Stimulated activated CD8-positive, alpha-beta memory T cell treated with anti-CD3 and anti-CD28 coated beads, Interleukin-2, amount 100 ng/mL, for 48 hours (primary cell): Measurements from ENCODE around the gene MEGF11.
A peak's percentile ranks its signal among the peaks of the same experiment; 100 is the strongest.
"Not testable (repeated sequence)": the region's sequence is repeated elsewhere in the genome, so short reads cannot be mapped to it uniquely, and the experiment has no call there.

ENCODE experiments used
- DNase-seq, 2 donors: peaks; one replicate each; pipeline ENCODE4 v3.0.0-alpha.2; 2020; ENCODE audit warnings: low read depth in 2 of 2

MEGF11 gene

DNA sequence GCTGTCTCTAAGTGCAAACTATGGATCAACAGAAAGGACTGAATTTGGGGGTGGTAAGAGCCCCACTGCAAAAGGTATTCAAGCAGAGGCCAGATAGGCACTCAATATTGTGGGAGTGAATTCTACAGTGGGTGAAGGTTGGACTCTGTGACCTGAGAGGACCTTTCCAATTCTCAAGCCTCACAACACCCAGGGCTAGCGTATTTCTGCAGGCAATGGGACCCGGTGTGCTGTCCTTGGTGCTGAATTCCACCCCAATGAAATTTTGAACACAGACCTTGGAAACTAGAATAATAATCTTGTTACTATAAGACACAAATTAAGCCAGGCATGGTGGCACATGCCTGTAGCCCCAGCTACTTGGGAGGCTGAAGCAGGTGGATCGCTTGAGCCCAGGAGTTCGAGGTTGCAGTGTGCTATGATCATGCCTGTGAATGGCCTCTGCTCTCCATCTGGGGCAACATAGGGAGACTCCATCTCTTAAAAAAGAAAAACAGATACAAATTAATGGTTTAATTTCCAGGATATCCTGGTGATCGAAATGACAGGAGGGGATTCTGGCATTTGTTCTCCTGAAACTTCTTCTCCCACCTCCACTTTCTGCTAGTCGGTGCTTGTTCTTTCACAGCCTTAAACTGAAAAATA lies 248.8 kb downstream of the MEGF11 start:
- DNase-seq, result no peak

DNA sequence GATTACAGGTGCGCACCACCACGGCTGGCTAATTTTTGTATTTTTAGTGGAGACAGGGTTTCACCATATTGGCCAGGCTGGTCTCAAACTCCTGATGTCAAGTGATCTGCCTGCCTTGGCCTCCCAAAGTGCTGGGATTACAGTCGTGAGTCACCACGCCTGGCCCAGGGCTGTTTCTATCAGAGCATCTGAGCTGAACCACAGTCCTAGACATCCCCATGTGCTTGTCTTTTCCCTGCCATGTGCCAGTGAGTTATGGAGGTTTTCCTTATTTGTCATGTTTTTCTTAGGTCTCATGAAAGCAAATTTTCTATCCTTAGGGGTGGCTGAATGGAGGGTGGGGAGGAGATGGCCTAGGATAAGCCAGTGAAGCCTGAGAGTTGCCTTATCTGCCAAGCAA lies 250.4 kb downstream of the MEGF11 start:
- not testable (repeated sequence) for DNase-seq

DNA sequence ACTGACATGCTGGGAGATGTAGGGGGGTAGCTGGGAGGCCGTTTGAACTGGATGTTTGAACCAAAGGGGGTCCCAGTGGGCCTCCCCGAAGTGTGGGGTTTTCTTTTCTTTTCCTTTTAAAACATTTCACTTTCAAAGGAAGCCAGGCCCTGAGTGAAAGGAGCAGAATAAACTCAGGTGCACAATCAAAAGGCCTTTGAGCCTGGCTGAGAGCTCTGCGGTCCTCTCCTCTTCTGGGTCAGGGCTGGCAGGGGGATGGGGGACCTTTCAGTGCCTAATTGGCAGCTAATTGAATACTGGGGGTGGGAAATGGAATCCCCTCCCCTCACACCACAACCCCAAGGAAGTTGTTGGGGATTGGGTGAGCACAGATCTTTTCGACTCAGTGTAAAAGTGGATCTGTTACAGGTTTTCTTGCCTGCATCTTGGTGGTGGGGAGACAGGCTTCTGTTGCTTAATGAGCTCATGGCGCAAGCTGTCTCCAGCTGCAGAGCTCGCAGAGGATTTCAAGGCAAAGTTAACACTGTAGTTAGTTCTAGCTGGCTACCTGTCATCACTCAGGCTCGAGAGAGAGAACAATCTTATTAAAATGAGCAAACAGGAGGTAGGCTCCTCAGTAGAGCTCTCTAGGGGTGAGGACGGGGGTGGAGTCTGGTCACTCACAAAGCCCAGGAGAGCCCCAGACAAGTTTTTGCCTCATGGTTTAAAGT lies 251.7 kb downstream of the MEGF11 start:
- DNase-seq, result no peak

DNA sequence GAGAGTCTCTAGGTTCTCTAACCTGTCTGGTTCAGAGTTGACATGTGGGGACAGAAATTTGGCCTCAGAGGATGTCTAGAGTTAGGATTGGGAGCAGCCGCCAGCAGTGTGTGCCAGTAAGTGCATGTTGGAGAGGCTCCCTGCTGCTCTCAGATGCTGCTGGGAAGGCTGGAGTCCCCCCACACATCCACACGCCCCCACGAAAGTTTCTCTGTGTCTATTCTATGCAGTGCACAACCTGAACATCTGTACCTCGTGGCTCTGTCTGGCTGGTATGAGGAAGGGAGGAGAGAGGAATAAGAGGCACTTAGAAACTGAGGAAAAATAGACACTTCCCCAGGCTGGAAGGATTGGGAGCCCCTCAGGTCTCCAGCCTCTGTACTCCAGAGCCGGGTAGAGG lies 252.5 kb downstream of the MEGF11 start:
- no peak for DNase-seq

DNA sequence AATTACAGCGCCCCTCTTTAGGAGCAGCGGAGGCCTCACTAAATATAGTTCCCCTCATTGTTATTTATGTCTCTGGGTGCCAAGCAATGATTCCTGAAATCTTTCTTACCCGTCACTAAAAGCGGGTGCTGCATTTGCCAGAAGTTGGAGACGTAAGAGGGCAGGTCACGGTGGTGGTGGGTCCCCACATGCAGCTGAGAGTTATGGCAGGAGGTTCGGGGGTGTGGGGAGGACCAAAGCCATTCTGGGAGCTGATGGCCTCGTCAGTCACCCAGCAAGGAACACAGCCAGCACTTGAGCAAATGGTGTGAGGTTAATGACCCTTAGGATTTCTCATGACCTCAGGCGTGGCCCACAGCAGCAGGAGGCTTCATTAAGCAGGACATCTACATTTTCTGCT lies 255.1 kb downstream of the MEGF11 start:
- no peak for DNase-seq

DNA sequence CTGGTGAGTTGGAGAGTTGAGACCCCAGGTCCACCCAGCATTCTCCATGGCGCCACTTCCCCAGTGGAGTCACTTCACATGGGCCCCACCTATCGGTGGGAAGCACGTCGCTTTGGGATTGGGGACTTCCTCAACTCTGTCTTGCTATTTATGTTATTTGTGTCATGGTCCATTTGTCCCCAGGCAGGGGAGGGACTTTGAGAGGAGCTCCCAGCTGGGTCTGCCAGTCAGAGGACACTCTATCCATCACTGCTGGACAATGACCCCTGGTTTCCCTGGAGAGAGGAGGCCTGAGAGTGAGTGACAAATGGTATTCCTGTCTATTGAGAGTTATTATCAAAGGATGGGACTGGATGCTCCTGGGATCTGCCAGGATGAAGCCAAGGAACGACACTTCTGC lies 256.6 kb downstream of the MEGF11 start:
- no peak for DNase-seq

DNA sequence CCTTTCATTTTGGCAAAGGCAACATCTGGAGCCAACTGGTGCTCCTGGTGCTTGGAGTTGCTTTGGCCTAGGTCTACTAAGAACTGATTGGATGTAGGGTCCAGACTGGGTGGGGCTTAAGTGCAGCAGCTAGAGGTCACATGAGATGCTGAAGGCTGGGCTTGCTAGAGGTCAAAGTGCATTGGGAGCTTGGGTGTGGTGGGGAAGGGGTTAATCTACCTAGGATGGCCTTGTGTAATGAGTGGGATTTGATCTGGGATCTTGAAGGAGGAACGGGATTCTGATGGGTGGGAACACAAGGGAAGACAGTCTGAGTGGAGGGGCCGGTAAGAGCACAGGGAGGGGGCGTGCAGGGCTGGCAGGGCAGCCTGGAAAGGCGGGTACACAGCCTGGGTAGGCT lies 258.7 kb downstream of the MEGF11 start:
- DNase-seq, result no peak

DNA sequence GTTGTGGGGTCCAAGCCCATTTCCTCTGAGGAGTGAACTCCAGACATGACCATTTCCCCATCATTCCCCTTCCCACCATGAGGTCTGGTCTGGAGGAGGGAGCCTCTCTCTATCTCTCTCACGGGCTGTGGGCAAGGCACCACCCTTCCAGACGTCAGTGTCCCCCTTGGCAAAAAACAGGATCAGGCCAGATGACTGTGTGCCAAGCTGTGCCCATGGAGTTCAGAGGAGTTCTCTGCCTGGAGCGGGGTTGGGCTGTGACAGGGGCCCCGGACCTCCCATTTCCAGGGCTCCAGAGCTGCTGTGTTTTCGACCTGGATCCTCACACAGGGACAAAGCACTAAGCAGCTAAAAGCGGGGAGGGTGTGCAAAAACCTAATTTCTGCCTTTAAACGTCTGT lies 259.8 kb downstream of the MEGF11 start:
- DNase-seq, result no peak

DNA sequence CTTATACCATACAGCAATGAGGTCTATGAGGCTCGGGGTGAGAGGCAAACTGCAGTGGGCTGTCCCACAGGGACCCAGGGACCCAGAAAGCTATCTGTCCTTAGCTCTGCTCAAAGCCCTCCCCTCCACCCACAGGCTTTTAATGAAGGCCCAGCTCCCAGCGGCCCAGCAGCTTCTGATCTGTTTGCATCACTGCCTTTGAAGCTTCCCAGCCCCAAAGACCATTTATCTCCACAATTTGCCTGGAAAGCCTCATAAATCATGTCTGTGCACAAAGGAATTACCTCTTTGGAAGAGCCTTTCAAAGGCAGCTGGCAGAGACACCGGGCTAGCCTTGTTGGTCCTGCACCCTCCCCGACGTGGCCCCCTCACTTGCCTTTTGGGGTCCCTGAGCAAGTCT lies 260.3 kb downstream of the MEGF11 start:
- DNase-seq, result no peak

DNA sequence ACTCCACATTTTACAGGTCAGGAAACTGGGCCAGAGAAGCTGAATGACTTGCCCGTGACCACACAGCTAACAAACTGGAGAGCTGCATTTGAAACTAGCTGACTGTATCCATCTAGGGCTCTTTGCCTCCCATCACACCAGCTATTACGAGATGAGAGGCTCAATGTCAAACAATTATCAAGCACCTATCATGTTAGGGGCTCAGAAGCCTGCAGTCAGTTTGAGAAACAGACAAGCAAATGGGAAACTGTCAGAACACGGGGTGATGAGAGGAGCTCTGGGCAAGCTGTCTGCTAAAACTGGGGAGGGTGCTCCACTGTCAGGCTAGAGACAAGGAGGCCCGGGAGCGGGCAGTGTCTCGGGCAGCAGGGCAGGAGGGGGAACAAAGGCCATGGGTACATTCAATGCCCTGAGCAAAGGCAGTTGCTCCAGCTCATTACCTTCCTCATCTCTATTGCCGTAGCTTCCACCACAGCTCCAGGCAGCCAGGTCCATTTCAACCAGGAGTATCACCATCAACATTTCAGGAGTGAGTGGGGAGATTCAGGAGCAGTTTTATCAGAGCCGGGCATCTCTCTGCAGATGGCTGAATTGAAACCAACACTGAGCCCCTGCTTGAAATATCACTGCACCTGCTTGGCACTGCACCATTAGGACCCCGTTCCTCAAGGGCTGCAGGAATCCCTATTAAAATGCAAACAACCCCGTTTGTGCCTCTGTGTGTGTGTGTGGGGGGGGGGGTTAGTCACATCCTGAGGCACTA lies 261.6 kb downstream of the MEGF11 start:
- DNase-seq, result no peak

DNA sequence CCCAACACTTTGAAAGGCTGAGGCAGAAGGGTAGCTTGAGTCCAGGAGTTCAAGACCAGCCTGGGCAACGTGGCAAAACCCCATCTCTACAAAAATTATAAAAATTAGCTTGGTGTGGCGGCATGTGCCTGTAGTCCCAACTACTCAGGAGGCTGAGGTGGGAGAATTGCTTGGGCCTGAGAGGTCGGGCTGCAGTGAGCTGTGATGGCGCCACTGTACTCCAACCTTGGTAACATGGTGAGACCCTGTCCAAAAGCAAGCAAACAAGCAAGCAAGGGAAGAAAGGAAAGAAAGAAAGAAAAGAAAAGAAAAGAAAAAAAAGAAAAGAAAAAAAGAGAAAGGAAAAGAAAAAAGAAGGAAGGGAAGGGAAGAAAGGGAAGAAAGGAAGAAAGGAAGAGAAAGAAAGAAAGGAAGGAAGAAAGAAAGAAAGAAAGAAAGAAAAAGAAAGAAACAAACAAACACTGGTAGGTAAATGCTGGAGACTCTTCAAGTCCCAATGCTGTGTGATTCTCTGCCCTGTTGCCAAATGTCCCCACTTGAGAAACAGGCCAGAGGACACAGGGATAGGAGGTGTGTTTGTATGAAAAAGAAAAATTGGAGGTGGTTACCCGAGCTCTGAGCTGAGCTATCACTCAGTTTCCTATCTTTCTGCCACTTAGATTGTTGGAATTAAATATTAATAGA lies 263.1 kb downstream of the MEGF11 start:
- DNase-seq, result no peak

DNA sequence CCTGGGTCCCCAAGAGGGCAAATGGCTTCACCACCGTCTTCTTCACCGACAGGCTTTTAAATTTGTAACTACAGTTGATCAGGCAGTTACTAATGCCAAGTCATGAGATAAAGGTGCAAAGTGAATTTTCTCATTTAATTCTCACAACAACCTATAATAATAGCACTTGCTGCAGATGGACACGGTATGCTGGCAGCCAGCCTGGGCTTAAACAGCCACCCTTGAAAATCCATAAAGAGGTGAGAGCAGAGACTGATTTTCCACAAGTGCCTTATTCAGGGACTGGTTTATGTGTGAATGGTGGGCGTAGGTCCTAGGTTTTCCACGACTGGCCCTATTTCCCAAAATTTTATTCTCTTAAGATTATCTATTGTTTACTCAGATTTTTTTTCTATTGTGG lies 266.4 kb downstream of the MEGF11 start:
- no peak for DNase-seq

DNA sequence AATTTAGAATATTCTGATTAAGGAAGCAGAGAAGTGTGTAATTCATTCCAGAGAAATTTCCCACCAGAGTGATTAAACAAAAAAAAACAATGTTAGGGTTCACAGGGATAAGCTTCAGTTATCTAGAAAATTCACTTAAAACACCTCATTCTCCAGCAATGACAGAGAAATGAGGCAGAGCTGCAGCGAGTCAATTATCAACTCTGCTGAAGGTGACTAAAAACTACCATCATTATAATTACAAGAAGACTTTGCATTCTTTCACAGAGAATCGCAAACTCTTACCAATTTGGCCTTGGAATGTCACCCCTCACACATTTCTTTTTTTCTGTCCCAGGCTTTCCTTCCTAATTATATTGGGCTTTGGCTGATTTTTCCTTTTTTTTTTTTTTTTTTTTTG lies 267.1 kb downstream of the MEGF11 start:
- no peak for DNase-seq

DNA sequence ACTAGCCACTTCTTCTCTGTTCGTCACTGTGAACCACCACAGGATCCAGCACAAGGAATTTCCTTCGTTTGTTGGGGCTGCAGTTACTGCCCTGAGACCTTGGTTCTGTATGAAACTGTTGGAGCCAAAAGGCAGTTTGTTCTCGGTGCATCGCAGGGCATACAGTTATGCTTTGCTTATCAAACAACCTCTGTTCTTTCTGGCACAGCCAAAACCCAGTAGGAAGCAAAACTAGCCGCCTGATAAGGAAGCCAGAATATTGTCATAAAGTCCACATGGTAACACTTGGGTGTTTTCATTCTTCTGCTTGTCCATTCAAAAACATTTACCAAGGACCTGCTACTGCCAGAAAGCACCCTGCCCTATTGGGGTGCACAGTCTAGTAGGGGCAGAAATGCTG lies 268.2 kb downstream of the MEGF11 start:
- DNase-seq, result no peak

DNA sequence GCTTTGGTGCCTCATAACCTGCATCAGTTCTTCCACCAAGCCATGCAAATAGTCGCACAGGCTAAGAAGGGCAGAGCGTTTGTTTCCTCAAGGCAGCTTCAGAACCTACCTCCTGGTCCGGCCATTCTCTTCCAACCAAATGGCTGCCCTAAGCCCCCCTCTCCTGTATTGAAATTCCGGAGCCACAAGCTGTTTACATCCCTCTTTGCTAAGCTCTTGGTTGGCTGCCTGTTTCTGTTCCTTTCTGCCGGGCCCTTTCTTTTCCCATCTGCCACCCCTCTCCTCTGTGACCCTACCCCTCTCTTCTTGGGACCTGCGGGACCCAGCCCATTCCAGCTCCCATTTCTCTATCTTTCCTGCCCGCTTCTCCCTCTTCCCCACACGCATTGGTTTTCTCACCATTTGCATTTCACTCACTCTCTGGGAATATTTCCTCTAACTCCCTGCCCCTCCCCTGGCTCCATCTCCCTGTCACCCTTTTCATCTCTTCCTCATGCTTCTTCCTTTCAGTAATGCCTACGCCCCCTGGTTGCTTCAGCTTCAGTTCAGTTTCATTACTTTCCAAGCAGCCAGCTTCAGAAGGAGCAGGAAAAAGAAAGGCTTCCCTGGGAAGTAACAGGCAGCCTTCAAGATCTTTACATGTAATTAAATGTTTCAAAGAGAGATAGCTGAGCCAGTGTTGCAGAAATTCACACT lies 270.8 kb downstream of the MEGF11 start:
- DNase-seq, result no peak

DNA sequence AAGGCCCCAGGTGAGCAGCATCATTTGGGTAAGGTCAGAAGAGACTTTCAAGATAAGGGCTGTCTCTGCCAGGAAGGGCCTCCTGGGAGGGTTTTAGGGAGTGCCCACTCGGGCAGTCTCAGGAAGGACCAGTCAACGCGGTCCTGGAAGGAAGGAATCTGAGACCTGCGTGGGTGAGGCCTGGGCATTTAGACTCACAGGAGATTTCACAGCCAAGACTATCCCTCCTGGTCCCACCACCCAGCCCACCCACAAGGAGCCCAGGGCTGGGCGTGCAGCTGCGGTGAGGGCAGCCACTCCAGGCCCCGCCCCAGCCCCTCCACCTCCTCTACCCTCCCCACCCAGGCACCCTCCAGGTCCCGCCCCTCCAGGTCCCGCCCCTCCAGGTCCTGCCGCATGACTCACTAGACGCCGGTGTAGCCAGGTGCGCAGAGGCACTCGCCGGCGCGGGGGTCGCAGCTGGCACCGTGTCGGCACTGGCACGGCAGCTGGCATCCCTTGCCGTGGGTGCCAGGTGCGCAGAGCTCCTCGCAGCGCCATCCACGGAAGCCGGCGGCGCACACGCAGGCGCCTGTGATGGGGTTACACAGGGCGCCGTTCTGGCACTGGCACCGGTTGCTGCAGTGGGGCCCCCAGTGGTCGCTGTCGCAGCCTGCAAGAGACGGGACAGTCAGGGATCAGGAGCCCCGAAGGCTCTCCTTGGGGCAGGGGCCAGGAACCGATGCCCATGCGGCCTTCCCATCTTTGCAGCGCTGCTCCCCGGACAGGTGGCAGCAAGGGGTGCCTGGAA lies 271.5 kb downstream of the MEGF11 start:
- DNase-seq, result peak; percentile 26 to 43

DNA sequence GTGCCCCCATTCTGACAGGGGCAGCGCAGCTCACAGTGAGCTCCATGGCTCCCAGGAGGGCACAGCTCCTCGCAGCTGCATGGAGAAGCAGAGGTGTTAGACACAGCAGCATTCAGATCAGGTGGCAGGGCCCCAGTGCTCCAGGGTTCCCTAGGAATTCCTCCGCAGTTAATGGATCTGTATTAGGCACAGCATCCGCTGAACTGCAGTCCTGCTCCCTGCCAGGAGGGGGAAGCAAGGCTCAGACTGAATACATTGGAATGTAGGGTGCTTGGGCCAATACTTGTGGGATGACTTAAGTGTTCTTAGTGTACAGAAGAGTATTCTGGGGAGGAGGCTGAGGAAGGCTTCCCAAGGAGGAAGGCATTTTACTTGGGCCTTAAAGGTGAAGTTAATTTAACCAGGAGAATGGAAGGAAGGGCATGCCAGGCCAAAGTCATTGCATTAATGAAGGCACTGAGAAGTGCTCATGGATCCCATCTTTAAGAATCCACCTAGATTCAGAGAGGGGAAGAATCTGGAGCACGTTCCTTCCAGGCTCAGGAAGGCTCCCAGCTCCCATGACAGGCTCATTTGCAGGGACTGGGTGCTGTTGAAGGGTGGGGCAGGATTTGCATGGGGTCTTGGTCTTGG lies 272.6 kb downstream of the MEGF11 start:
- DNase-seq, result no peak

DNA sequence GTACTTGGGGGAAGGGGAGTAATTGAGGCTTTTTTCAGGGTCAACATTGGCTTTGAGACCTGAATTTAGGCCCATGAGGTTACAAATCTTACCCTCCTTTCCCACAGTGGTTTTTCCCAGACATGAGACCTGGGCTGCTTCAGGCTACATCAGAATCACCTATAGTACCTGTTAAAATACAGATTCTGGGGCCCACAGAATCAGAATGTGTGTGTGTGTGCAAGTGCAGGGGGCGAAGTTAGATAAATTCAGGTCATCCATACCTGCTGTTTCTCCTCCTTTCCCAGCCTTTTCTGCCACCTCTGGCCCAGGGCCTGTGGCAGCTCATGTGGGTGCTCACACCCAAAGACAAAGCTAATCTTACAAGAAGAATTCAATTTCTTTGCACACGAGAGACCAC lies 273.7 kb downstream of the MEGF11 start:
- no peak for DNase-seq

DNA sequence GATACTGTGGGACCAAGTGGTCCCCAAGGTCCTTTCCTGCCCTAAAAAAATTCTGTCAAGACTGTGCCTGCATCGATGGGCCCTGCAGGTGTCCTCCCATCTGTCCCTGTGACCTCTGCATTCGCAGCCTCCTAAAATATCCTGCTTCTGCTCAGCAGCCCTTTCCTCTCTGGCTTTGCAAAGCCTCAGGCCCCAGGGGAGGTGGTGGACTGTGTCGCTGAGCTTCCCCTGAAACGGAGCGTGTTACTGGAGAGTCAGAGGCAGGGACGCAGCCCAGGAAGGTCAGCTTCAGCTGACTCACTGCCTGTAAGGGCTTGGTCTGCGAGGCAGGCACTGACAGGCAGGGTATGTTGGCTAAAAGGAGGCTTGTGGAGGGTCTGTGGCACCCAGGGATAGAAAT lies 274.2 kb downstream of the MEGF11 start:
- no peak for DNase-seq

DNA sequence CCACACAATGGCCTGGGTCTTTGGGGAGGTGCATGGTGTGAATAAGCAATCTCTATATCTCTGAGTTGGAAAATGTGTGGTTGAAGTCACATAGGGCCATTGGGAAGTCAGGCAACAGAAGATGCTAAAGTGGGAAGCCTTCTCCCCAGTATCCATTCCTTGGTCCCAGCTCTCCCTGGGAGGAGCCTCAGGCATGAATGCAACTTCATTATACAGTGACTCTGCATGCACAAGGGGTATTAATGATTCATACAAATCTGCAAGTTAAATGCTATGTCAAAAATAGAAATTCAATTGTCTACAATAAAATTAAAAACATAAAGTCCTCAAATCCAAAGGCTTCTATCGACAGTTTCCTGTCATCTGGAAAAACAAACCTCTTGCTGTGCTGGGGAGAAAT lies 275.4 kb downstream of the MEGF11 start:
- DNase-seq, result no peak

DNA sequence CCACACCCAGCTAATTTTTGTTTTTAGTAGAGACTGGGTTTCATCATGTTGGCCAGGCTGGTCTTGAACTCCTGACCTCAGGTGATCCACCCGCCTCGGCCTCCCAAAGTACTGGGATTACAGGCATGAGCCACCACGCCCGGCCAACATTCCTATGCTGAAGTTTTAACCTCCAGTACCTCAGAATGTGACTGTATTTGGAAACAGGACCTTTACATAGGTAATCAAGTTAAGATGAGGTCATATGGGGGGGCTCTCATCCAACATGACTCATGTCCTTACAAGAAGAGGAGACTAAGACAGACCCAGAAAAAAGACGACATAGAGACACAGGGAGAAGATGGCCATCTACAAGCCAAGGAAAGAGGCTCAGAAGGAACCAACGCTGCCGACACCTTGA lies 277.4 kb downstream of the MEGF11 start:
- not testable (repeated sequence) for DNase-seq
